ENCODE measurements around the gene BUD23.
A peak's percentile ranks its signal among the peaks of the same experiment; 100 is the strongest.

The BUD23 gene

DNA sequence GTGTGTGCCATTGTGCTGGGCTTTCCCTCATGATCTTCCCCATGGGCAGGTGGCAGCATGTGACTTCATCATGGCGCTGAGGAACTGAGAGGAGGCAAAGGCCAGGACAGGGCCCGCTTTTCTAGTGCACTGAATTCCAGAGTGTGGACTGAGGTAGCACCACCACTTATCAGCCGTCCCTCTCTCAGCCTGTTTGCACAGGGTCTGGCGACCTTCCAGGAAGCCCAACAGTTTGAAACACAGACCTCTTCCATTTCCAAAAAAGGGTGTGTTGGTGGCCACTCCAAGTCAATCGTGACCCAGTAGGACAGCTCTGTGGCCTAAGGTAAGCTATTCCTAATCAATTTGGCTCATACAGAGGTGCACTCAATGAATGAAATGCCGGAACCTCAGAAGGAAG, 4.5 kb upstream of the BUD23 start:
- TF ChIP-seq, protein P1, sequence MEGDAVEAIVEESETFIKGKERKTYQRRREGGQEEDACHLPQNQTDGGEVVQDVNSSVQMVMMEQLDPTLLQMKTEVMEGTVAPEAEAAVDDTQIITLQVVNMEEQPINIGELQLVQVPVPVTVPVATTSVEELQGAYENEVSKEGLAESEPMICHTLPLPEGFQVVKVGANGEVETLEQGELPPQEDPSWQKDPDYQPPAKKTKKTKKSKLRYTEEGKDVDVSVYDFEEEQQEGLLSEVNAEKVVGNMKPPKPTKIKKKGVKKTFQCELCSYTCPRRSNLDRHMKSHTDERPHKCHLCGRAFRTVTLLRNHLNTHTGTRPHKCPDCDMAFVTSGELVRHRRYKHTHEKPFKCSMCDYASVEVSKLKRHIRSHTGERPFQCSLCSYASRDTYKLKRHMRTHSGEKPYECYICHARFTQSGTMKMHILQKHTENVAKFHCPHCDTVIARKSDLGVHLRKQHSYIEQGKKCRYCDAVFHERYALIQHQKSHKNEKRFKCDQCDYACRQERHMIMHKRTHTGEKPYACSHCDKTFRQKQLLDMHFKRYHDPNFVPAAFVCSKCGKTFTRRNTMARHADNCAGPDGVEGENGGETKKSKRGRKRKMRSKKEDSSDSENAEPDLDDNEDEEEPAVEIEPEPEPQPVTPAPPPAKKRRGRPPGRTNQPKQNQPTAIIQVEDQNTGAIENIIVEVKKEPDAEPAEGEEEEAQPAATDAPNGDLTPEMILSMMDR (IDR thresholded peaks at IDR 0.05): no peak
- no peak overlapping the region for H3K4me3 ChIP-seq
- DNase-seq (ENCODE audit: low spot score): no peak
- H3K27ac ChIP-seq: no peak overlapping the region

DNA sequence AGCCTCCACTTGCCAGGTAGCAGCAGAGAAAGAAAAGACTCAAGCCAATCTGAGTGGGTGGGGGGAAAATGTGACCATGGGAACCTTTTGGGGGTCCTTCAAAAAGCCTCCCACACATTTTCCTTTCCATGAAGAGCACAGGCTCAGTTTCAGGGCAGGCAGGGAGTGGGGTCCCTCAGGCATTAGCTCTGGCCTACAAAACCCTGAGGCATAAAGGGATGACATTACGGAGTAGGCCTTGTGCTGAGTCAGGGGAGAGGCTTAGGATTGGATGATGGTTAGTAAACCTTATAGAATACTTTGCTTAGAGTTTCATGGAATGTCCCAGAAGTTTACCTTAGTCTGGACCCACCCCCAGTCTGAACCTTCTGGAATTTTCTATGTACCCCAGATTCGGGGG, 3.7 kb upstream of the BUD23 start:
- TF ChIP-seq, protein P1 (IDR thresholded peaks at IDR 0.05): no peak
- H3K27ac ChIP-seq: no peak overlapping the region
- no peak for DNase-seq (ENCODE audit: low spot score)

DNA sequence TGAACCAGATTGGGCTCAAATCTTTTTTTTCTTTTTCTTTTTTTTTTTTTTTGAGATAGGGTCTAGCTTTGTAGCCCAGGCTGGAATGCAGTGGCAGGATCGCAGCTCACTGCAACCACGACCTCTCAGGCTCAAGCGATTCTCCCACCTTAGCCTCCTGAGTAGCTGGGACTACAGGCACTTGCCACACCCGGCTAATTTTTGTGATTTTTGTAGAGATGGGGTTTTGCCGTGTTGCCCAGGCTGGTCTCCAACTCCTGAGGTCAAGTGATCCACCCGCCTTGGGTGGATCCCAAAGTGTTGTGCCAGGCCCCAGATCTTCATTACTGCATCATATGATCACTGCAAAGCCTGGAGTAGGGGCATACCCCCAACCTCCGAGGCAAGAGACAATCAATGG, 2.9 kb upstream of the BUD23 start:
- DNase-seq (ENCODE audit: low spot score): no peak
- Histone ChIP-seq H3K4me3 (no peak overlapping the region), H3K27ac (no peak overlapping the region)
- TF ChIP-seq, protein P1 (IDR thresholded peaks at IDR 0.05): no peak

More for the DNA sequence above, 3.7 kb upstream of the BUD23 start:
- no peak overlapping the region for H3K4me3 ChIP-seq

DNA sequence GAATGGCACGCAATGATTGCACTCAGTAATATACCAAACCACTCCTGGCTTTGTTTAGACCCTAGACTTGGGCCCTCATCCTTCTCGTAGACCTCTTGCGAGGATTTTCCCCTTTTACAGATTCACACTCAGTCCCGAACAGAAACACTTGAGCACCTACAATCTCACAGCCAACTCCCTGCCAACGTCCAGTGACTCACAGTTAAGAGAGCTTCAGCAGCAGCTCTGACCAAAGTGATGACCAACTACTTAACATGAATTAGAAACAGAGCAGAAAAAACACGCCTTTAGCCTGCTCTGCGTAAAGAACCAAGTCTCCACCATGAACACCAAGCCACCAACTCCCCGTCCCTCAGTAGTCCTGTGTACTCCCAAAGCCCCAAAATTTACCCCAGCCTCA, 2.4 kb upstream of the BUD23 start:
- DNase-seq (ENCODE audit: low spot score): no peak
- H3K4me3 ChIP-seq: no peak overlapping the region
- TF ChIP-seq, protein P1 (IDR thresholded peaks at IDR 0.05): no peak
- H3K27ac ChIP-seq: no peak overlapping the region

DNA sequence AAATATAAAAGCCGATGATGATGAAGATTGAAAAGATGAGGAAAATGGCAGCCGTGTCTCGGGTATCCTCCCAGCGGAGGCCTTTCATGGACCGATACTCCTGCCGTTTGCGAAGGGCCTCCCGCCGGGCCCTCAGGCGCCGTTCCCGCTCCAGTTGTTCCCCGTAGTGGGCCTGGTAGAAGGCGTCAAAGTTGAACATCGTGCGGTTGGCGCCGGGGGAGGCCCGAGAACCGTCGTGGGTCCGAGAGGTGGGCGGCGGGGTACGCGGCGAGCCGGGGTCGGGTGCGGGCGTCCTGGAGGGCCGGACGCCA, 697 bp upstream of the BUD23 start:
- Histone ChIP-seq H3K27ac (peak overlapping the region; percentile 58 to 90), H3K4me3 (peak overlapping the region; percentile 90)
- TF ChIP-seq, protein P1 (IDR thresholded peaks at IDR 0.05): no peak
- no peak for DNase-seq (ENCODE audit: low spot score)

DNA sequence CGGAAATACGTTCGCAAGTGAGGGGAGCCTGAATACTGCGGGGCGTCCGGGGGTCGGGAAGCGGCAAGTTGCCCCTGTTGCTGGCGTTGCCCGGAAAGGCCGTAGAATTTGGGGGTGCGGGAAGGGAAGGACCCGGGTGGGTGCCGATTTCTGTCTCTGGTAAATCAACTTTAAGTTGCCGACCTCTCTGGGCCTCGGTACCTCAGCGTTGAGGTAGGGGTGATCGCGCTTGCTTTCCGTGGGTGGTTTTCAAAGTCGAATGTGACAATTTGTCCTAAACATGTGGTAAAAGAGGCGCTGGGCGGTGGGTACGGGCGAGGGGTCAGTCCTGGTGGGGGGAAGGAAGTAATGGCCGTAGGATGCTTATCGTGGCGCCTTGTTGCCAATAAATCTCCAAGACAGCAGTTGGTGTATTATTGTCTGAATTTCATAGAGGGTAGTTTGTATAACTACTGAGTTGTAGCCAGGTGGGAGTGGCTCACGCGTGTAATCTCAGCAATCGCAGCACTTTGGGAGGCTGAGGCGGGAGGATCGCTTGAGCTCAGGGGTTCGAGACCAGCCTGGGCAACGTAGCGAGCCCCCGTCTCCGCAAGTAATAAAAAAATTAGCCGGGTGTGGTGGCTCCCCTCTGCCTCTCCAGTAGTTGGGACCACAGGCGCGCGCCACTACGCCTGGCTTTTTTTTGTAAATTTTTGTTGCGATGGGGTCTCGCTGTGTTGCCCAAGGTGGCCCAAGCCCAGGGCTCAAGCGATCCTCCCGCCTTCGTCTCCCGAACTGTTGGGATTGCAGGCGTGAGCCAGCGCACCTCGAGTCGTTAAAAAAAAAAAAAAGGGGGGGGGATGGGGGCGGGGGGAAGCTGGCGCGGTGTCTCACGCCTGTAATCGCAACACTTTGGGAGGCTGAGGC, 644 bp downstream of the BUD23 start:
- Histone ChIP-seq H3K4me3 (peak overlapping the region; percentile 90), H3K27ac (peak overlapping the region; percentile 53 to 90)
- TF ChIP-seq, protein P1 (IDR thresholded peaks at IDR 0.05): no peak
- no peak for DNase-seq (ENCODE audit: low spot score)

DNA sequence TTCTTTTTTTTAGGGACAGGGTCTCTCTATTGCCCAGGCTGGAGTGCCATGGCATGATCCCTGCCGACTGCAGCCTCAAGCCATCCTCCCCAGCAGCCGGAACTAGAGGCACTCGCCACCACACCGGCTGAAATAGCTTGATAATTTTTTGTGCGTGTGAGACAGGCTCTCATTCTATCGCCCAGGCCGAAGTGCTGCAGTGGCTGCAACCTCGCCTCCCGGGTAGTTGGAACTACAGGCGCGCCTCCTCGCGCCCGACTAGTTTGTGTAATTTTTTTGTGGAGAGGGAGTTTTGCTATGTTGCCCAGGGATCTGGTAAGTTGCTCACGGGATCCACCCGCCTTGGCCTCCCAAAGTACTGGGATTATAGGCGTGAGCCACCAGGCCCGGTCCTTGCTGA, 1.9 kb downstream of the BUD23 start:
- TF ChIP-seq, protein P1 (IDR thresholded peaks at IDR 0.05): no peak
- no peak overlapping the region for H3K4me3 ChIP-seq
- DNase-seq (ENCODE audit: low spot score): no peak
- H3K27ac ChIP-seq: no peak overlapping the region

Data from coronary artery (tissue), 2 donors.